T-helper 9 cell (primary cell): ENCODE results near the gene INPP5K.

ENCODE experiments used
- DNase-seq: peaks from one replicate; pipeline ENCODE4 v3.0.0-alpha.2; 2020

The INPP5K gene

GRCh38 chr17:1484676-1485422 is 31.6 kb downstream of the INPP5K start:
- peak; percentile 46 for DNase-seq

GRCh38 chr17:1484060-1484535 is 32.3 kb downstream of the INPP5K start:
- no peak for DNase-seq

- no peak for DNase-seq
Observed at GRCh38 chr17:1482680-1483079, 33.7 kb downstream of the INPP5K start.

- DNase-seq: no peak
Observed at GRCh38 chr17:1481736-1482135, 34.7 kb downstream of the INPP5K start.

GRCh38 chr17:1480747-1481465 is 35.5 kb downstream of the INPP5K start:
- no peak for DNase-seq

GRCh38 chr17:1478418-1478817 is 38.0 kb downstream of the INPP5K start:
- no peak for DNase-seq

- DNase-seq: no peak
Observed at GRCh38 chr17:1475321-1475854, 41.0 kb downstream of the INPP5K start.

- DNase-seq: no peak
Observed at GRCh38 chr17:1474402-1475189, 41.8 kb downstream of the INPP5K start.

- DNase-seq: no peak
Observed at GRCh38 chr17:1473841-1474240, 42.6 kb downstream of the INPP5K start.

GRCh38 chr17:1473170-1473569 is 43.2 kb downstream of the INPP5K start:
- no peak for DNase-seq

- no peak for DNase-seq
Observed at GRCh38 chr17:1471911-1472821, 44.2 kb downstream of the INPP5K start.

- no peak for DNase-seq
Observed at GRCh38 chr17:1471490-1471889, 44.9 kb downstream of the INPP5K start.

GRCh38 chr17:1470755-1471462 is 45.5 kb downstream of the INPP5K start:
- no peak for DNase-seq

- DNase-seq: no peak
Observed at GRCh38 chr17:1470071-1470754, 46.2 kb downstream of the INPP5K start.

GRCh38 chr17:1469231-1469852 is 47.1 kb downstream of the INPP5K start:
- DNase-seq: no peak

- DNase-seq: no peak
Observed at GRCh38 chr17:1467898-1468492, 48.4 kb downstream of the INPP5K start.

- DNase-seq: no peak
Observed at GRCh38 chr17:1467258-1467657, 49.2 kb downstream of the INPP5K start.

GRCh38 chr17:1464186-1464585 is 52.2 kb downstream of the INPP5K start:
- no peak for DNase-seq

GRCh38 chr17:1462164-1463112 is 54.0 kb downstream of the INPP5K start:
- DNase-seq: no peak
